HL-60 (cell line): Measurements from ENCODE around the gene TMC3.

Source experiments
- CTCF ChIP-seq: IDR thresholded peaks from one replicate; pipeline ENCODE4 v1.5.1; 2011; ENCODE audit warnings: low read length, control low read depth, inconsistent platforms; ENCODE audit not compliant: insufficient read depth
- GABPA ChIP-seq: IDR thresholded peaks from 2 replicates; pipeline ENCODE4 v1.6.1; 2012; ENCODE audit warnings: low read depth
- POLR2AphosphoS5 ChIP-seq: IDR thresholded peaks from 2 replicates; pipeline ENCODE4 v1.6.1; 2012; ENCODE audit warnings: low read depth
- REST ChIP-seq: IDR thresholded peaks from 2 replicates; pipeline ENCODE4 v1.6.1; 2012; ENCODE audit warnings: low read depth; ENCODE audit not compliant: insufficient replicate concordance

- TF ChIP-seq CTCF (no peak), GABPA (no peak), POLR2AphosphoS5 (no peak), REST (no peak)
These were observed 1.4 kb downstream of the TMC3 start for GRCh38 chr15:81372575-81372974.
